Smooth muscle cell (in vitro differentiated cells): Measurements from ENCODE around the gene DYNLRB1. TPM values are rescaled to one million over a fixed set of nuclear protein-coding genes. Genes with fewer than 3 reads are reported as not detected.
A peak's percentile ranks its signal among the peaks of the same experiment; 100 is the strongest.

Experiments
- DNase-seq: peaks from one replicate; lab custom pipeline; 2025; ENCODE audit not compliant: unreplicated experiment; lab: John Stamatoyannopoulos, UW
- H2AFZ ChIP-seq: fragments of 200-600 bp; sonication (generic); 2 replicates; pipeline ENCODE4 v1.6.0; 2016; ENCODE audit warnings: antibody characterized with exemption, low read depth, mild to moderate bottlenecking
- H3F3A ChIP-seq: fragments of 200-600 bp; sonication (generic); 2 replicates; pipeline ENCODE4 v1.6.0; 2017; ENCODE audit warnings: antibody characterized with exemption, low read depth
- H3K27ac ChIP-seq: fragments of 200-600 bp; sonication (generic); 2 replicates; pipeline ENCODE4 v1.5.1; 2016; ENCODE audit warnings: low read depth, mild to moderate bottlenecking
- H3K27me3 ChIP-seq: fragments of 200-600 bp; sonication (generic); 2 replicates; pipeline ENCODE4 v1.6.1; 2016; ENCODE audit warnings: low read depth, mild to moderate bottlenecking
- H3K36me3 ChIP-seq: fragments of 200-600 bp; sonication (generic); 2 replicates; pipeline ENCODE4 v1.5.1; 2016; ENCODE audit warnings: low read depth
- H3K4me1 ChIP-seq: fragments of 200-600 bp; sonication (generic); 2 replicates; pipeline ENCODE4 v1.5.1; 2016; ENCODE audit warnings: low read depth
- H3K4me2 ChIP-seq: fragments of 200-600 bp; sonication (generic); 2 replicates; pipeline ENCODE4 v1.6.0; 2016; ENCODE audit warnings: mild to moderate bottlenecking
- H3K4me3 ChIP-seq: fragments of 200-600 bp; sonication (generic); 2 replicates; pipeline ENCODE4 v1.5.1; 2016; ENCODE audit warnings: mild to moderate bottlenecking
- H3K79me2 ChIP-seq: fragments of 200-600 bp; sonication (generic); 2 replicates; pipeline ENCODE4 v1.6.0; 2016; ENCODE audit warnings: low read depth, mild to moderate bottlenecking
- H3K9ac ChIP-seq: fragments of 200-600 bp; sonication (generic); 2 replicates; pipeline ENCODE4 v1.6.0; 2016; ENCODE audit warnings: low read depth
- H3K9me3 ChIP-seq: fragments of 200-600 bp; sonication (generic); replicated peaks from 2 replicates; pipeline ENCODE4 v1.5.1; 2016; ENCODE audit warnings: low read depth
- H4K20me1 ChIP-seq: fragments of 200-600 bp; sonication (generic); 2 replicates; pipeline ENCODE4 v1.6.0; 2016; ENCODE audit warnings: low read depth
- WGBS: methylation state at CpG from one replicate; pipeline ENCODE4 v1.1.7; 2016; ENCODE audit warnings: low lambda C conversion rate; 5-methylcytosine and 5-hydroxymethylcytosine counted together
- polyA plus RNA-seq: library from polyadenylated mRNA; unstranded; fragments of >200 nt; fragmentation: Nextera tagmentation; extraction: Ambion mirVana; gene quantifications from 2 replicates; pipeline ENCODE4 v1.2.1, GENCODE V29; 2016
- total RNA-seq: library from RNA; depleted of rRNA; stranded (reverse); fragments of >200 nt; gene quantifications from 2 replicates; pipeline ENCODE4 v1.2.3, GENCODE V29; 2014
- TF ChIP-seq, protein P1 (sequence below): fragments of 200-600 bp; sonication (generic); IDR thresholded peaks from 2 replicates; pipeline ENCODE4 v1.5.1; 2017; ENCODE audit warnings: borderline replicate concordance, mild to moderate bottlenecking, antibody characterized with exemption; ENCODE audit not compliant: insufficient read depth, poor library complexity, severe bottlenecking

DYNLRB1 gene
- total and polyA plus RNA-seq, 2 experiments from 2014 or later = 202 to 224 TPM

DNA sequence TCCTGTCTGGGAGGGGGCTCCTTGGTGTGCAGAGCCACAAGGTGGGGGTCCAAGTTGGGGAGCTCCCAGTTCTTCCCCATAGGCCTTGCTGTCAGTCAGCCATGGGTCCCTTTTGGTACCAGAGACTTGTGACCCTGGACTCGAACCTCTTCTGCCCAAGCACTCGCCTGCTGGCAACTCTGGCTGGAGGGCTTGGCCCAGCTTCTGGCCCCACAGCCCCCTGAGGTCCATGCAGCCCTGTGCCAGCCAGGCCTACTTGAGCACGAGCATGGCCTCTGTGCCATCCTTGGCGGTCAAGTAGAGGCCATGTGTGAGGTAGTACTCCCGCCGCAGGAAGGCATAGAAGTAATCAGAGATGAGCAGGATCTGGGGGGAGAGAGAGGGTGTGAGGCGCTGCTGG lies 44.4 kb downstream of the DYNLRB1 start:
- DNase-seq = no peak
- Histone ChIP-seq H3K4me3 (no peak overlapping the region), H3K36me3 (no peaks in the 10 kb centered on the region), H3K9me3 (no peaks in the 10 kb centered on the region), H3K4me2 (no peak overlapping the region), H3K27ac (no peak overlapping the region), H4K20me1 (no peaks in the 10 kb centered on the region), H3K27me3 (no peaks in the 10 kb centered on the region), H3K79me2 (no peaks in the 10 kb centered on the region), H3F3A (no peaks in the 10 kb centered on the region), H2AFZ (no peak overlapping the region), H3K9ac (no peak overlapping the region), H3K4me1 (no peaks in the 10 kb centered on the region)
- TF ChIP-seq, protein P1, sequence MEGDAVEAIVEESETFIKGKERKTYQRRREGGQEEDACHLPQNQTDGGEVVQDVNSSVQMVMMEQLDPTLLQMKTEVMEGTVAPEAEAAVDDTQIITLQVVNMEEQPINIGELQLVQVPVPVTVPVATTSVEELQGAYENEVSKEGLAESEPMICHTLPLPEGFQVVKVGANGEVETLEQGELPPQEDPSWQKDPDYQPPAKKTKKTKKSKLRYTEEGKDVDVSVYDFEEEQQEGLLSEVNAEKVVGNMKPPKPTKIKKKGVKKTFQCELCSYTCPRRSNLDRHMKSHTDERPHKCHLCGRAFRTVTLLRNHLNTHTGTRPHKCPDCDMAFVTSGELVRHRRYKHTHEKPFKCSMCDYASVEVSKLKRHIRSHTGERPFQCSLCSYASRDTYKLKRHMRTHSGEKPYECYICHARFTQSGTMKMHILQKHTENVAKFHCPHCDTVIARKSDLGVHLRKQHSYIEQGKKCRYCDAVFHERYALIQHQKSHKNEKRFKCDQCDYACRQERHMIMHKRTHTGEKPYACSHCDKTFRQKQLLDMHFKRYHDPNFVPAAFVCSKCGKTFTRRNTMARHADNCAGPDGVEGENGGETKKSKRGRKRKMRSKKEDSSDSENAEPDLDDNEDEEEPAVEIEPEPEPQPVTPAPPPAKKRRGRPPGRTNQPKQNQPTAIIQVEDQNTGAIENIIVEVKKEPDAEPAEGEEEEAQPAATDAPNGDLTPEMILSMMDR = no peak
- 98% methylated on average over 7 of the region's 7 CpGs for WGBS

DNA sequence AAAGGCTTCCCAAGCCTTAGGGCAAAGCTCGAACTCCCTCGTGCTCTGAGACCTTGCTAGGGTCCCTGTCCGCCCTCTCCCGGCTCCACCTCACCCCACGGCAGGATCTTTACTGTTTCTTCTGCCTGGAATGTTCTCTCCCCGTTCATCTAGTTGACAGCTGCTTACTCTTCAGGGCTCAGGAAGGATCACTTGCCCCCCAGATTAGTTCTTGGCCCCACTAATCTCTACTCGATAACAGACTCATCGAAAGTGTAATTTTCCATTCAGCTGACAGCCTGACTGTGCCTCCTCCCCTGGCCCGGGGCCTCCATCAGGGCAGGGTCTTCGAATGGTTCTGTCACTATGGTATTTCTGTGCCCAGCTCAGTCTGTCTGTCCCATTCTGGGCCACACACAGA lies 45.4 kb downstream of the DYNLRB1 start:
- Histone ChIP-seq H3K4me2 (no peak overlapping the region), H3K79me2 (no peaks in the 10 kb centered on the region), H3K36me3 (no peaks in the 10 kb centered on the region), H3F3A (no peaks in the 10 kb centered on the region), H4K20me1 (no peaks in the 10 kb centered on the region), H3K9ac (no peak overlapping the region), H2AFZ (no peak overlapping the region), H3K27ac (no peak overlapping the region), H3K27me3 (no peaks in the 10 kb centered on the region), H3K9me3 (no peaks in the 10 kb centered on the region), H3K4me1 (no peaks in the 10 kb centered on the region), H3K4me3 (no peak overlapping the region)
- no peak for DNase-seq
- WGBS = 91% methylated on average over 10 of the region's 10 CpGs
- TF ChIP-seq, protein P1 = no peak

DNA sequence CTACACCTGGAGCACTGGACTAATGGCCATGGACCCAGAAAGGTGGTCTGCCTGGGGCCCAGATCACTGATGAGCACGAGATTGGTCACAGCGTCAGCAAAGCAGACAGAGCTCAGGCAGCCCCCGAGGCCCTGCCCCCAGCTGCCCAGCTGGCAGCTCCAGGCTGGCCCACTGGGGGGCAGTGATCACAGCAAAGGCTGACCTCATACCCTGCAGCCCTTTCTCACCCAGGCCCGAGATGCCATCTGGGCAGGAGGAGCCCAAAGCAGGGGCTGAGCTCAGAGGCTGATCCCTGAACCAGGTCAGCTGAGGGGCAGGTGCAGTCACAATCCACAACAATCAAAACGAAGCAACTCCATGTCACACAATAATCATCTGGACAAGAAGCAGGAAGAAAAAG lies 46.4 kb downstream of the DYNLRB1 start:
- H3K36me3 ChIP-seq = no peaks in the 10 kb centered on the region
- H3F3A ChIP-seq = no peaks in the 10 kb centered on the region
- no peak overlapping the region for H3K27ac ChIP-seq
- no peaks in the 10 kb centered on the region for H3K79me2 ChIP-seq
- no peak overlapping the region for H3K9ac ChIP-seq
- H2AFZ ChIP-seq = no peak overlapping the region
- H3K9me3 ChIP-seq = no peaks in the 10 kb centered on the region
- TF ChIP-seq, protein P1 = peak; percentile 29
- whole genome bisulfite sequencing = 77% methylated on average over 5 of the region's 5 CpGs
- no peaks in the 10 kb centered on the region for H3K27me3 ChIP-seq
- H3K4me3 ChIP-seq = no peak overlapping the region
- no peaks in the 10 kb centered on the region for H4K20me1 ChIP-seq
- H3K4me2 ChIP-seq = no peak overlapping the region
- H3K4me1 ChIP-seq = no peaks in the 10 kb centered on the region
- no peak for DNase-seq

DNA sequence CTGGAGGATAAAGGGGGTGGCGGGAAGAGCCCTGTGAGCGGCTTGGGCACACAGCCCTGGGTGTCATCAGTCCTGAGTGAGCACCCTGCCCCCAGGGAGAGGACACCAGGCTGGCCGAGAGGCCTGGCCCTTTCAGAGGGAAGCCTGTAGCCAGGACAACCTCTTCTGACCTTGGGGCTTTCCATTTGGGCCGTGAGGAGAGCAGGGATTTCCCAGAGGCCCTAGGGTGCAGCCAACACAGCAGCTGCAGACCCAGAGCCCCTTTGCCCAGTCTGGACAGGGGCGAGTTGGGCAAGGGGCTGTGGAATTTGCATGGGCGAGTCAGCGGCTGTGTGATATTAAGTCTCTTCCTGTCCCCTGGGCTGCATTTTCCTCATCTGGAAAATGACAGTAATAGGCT lies 48.6 kb downstream of the DYNLRB1 start:
- Histone ChIP-seq H4K20me1 (no peaks in the 10 kb centered on the region), H3K4me3 (no peak overlapping the region), H3K27ac (no peak overlapping the region), H3K79me2 (no peaks in the 10 kb centered on the region), H3K9me3 (no peaks in the 10 kb centered on the region), H3K27me3 (no peaks in the 10 kb centered on the region), H3K4me1 (no peaks in the 10 kb centered on the region), H3K36me3 (no peaks in the 10 kb centered on the region), H3F3A (no peaks in the 10 kb centered on the region), H3K4me2 (no peak overlapping the region), H2AFZ (no peak overlapping the region), H3K9ac (no peak overlapping the region)
- DNase-seq = no peak
- TF ChIP-seq, protein P1 = no peak
- 82% methylated on average over 7 of the region's 7 CpGs for WGBS
